Measurements from ENCODE around the gene NKD2.
"Not testable (repeated sequence)": the region's sequence is repeated elsewhere in the genome, so short reads cannot be mapped to it uniquely, and the experiment has no call there.

NKD2 gene

DNA sequence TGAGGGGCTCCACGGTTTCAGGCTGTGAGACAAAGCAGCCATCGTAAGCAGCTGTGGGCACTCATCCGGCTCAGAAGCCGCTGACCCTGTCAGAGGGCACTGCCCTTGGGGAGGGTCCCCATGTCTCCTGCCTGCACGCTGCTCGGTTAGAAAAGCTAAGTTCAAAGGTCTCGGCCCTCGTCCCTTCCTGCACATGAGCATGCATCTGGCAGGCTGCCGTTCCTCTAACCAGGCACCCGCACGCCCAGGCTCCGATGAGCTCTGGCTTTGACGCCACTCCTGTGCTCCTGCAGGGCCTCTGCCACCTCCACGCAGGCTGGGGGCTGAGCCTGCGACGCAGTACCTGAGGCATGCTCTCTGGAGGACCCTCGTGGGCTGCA lies 51.3 kb downstream of the NKD2 start:
- DNase-seq = no peak

- DNase-seq = no peak
Measured at GRCh38 chr5:1060535-1060981, 52.0 kb downstream of the NKD2 start.

DNA sequence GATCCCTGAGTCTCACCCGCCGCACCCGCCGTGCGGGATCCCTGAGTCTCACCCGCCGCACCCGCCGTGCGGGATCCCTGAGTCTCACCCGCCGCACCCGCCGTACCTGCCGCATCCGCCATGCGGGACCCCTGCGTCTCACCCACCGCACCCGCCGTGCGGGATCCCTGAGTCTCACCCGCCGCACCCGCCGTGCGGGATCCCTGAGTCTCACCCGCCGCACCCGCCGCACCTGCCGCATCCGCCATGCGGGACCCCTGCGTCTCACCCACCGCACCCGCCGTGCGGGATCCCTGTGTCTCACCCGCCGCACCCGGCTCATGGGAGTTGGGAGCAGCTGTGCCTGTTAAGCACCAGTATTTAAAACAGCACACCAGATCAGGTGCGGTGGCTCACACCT lies 52.7 kb downstream of the NKD2 start:
- DNase-seq = not testable (repeated sequence)

GRCh38 chr5:1061916-1062315 lies 53.3 kb downstream of the NKD2 start:
- no peak for DNase-seq

- no peak for DNase-seq
Measured at GRCh38 chr5:1062761-1063568, 54.4 kb downstream of the NKD2 start.

DNA sequence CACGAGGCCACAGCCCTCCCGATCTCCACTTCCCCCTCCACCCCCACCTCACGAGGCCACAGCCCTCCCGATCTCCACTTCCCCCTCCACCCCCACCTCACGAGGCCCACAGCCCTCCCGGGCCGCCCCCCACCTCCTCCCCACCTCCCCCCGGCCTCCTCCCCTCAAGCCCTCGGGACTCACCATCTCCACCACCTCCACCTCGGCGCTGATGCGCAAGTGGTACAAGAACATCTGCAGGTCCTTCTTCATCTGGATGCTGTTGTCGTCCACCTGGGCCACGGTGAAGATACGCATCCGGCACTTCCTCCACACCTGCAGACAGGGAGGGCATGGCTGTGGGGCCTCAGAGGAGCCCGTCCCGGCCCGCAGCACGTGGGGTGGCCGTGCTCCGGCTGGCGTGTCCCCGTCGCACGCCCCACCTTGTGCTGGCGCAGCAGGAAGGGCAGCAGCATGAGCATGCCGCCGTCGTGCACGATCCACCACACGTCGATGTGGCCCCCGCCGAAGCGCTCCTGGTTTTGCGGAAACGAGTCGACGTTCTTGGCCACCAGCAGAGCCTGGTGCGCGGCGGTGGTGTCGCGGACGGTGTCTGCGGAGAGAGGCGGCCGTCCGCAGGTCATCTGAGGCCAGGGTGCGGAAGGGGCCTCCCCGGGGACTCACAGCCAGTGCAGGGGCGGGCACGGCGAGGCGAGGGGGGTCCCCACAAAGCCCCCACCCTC lies 55.2 kb downstream of the NKD2 start:
- no peak for DNase-seq

DNA sequence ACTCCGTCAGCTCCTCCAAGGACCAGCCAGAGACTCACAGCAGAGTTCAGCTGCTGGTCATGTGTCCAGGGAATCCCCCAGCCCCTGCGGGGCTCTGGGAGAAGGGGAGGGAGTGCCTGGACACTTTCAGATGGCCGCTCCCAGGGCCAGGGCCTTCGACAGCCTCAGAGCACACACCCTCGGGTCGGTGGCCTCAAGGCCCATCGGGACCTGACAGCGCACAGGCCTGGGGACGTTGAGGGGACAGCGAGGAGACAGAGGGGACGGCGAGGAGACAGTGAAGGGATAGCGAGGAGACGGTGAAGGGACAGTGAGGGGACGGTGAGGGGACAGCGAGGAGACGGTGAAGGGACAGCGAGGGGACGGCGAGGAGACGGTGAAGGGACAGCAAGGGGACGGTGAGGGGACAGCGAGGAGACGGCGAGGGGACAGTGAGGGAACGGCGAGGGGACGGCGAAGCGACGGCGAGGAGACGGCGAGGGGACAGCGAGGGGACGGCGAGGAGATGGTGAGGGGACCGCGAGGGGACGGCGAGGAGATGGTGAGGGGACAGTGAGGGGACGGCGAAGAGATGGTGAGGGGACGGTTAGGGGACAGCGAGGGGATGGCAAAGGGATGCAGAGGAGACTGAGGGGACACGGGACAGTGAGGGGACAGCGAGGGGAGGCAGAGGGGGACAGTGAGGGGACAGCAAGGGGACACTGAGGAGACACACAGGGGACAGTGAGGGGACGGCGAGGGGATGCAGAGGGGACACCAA lies 56.0 kb downstream of the NKD2 start:
- DNase-seq = no peak

- DNase-seq = no peak
Measured at GRCh38 chr5:1065143-1065750, 56.6 kb downstream of the NKD2 start.

DNA sequence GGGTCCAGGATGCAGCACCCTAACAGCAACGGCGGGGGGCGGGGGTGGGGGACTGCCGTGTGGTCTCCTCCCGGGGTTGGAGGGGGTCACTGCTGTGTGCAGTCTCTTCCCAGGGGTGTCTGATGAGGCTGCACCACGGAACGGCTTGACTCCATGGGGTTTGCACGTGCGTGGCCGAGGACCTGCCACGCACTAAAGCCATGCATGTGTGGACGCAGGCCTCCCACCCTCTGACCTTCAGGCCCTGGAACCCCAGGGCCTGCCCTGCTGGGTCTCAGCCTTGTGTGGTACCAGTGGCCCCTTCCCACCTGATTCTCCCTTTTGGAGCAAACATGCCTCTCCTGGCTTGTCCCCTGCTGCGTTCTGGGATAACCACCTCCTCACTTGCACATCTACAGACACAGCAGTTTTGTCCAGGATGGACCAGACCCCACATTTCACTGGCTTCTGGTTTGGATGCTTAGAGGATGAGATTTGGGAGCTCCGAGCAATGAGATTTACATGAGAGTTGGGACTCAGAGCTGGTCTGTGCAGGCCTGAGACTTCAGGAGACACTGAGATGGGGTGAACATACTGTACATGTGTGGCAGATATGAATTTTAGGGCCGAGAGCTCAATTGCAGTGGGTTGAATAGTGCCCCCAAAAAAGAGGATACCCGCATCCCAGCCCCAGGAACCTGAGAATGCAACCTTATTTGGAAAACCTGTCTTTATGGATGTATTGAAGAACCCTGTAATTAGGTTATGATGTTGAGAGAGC lies 57.5 kb downstream of the NKD2 start:
- DNase-seq = no peak

- DNase-seq = no peak
Measured at GRCh38 chr5:1066676-1067075, 58.1 kb downstream of the NKD2 start.

DNA sequence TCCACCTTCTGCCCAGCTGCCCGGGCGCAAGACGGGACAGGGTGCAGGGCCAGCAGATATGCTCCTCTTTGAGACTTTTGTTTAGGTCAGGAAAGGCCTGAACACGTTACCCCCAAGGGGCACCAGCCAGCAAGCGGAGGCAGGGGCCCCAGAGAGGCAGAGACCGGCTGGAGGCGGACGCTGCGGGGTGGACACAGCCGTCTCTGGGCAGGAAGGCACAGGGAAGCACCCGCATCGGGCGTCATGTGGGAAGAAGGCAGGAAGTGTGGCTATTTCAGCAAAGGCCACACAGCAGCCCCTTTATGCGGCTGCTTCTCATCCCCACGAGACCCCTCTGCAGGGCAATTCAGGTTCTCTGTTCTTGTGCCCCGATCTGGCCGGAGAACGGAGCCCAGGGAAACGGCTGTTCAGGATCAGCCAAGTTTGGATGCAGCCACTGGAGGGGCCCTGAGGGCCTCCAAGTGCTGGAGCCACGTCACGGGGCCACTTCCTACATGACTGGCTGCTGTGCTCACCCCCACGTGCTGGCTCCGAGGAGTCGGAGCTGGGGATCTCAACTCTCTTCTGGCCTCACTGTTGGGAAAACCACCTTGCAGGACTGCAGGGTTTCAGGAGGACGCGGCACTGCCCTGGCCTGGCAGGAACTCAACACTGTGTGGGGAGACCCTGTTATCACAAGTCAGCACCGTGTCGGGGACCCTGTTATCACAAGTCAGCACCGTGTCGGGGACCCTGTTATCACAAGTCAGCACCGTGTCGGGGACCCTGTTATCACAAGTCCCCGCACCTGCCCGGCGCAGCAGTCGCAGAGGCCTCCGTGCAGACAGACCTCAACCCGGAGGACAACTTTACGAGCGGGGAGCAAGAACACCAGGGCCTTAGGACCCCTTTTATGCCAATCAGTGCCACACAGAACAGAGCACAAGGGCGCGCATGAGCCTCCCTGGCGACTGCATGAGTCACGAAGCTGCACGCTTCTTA lies 58.8 kb downstream of the NKD2 start:
- DNase-seq = no peak

GRCh38 chr5:1068204-1068894 lies 59.7 kb downstream of the NKD2 start:
- DNase-seq = no peak

DNA sequence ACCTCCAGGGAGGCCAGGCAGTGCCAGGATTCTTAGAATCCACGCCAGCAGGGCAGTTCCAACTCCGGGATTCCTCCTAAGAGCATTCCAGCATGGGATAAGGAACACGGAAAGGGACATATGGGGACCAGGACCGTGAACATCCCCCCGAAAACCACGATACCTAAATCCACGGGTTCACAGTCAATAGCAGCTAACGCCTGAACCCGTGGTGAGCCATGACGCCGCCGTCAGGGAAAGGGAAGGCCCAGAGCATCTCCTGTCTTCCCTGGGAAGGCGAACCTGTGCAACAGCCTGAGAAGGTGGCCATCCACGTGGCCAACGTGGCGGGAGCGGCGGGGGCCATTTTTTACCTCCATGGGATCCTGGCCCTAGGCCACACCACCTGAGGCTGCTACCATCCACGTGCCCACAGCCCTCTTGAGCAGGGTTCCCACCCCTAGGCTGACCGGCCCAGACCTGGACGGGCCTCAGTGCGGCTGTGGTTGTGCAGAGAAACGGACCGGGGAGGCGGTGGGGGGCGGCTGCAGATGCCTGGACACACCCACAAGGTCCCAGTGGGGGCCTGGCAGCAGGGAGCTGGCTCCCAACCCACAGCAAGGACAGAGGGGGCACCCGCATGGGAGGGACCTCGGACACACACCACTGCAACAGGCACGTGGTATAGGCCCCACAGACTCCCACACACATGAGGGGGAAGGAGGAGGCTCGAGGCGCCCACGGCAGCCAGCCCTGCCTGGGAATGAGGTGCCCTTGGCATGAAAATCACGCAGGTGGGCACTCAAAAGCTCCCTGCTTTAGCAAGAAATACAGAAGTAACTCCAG lies 60.5 kb downstream of the NKD2 start:
- no peak for DNase-seq

DNA sequence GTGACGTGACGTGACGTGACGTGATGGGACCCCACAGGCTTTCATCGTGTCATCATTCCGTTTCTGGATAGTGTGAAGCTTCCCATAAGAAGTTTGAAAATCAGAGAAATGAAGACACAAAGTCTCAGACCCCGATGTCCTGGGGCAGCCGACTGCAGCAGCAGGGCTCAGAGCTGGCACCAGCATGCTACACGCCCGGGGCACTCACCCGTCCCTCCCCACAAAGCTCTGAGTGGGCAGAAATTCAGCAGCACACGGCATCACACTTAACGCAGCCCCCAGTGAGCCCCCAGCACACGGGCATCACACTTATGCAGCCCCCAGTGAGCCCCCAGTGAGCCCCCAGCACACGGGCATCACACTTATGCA lies 61.1 kb downstream of the NKD2 start:
- no peak for DNase-seq

GRCh38 chr5:1073239-1074102 lies 64.9 kb downstream of the NKD2 start:
- no peak for DNase-seq

- DNase-seq = no peak
Measured at GRCh38 chr5:1074226-1074625, 65.6 kb downstream of the NKD2 start.

DNA sequence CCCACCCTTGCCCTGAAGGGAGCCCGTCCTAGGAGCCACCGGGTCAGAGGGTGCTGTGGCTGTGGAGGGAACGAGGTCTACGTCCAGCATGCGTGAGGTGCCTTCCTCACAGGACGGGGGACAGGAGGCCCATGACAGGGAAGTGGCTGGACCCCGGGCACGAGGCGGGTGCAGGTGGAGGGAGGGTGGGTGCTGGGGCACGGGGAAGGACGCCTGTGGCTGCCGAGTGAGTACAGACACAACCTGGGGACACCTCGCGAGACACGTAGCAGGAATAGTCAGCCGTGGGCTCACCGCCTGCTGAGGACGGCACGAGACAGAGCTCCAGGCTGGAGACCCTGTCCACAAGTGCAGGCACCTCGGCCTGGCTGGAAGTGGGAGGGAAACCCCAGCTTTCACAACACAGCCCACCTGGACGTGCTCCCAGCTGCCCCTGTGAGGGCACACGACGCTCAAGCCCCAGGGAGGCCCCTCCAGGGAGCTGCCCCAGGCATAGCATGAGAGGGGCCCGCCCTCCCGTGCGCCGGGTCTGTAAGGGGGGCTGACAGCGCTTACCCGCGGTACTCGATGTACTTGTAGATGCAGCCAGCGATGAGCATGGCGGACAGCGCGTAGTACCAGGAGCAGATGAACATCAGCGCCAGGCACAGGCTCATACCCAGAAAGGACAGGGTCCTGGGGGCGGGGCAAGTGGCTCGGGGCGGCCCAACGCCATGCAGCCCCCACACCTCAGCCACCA lies 66.4 kb downstream of the NKD2 start:
- DNase-seq = no peak

GRCh38 chr5:1075555-1075881 lies 66.9 kb downstream of the NKD2 start:
- DNase-seq = no peak
